Natural killer cell treated with Interleukin-12 subunit alpha and Interleukin-12 subunit beta and Interleukin-15 and Interleukin-18, amount 100 ng/mL, for 72 hours (primary cell): ENCODE results near the gene EEF1AKMT1. TPM values are rescaled to one million over a fixed set of nuclear protein-coding genes. Genes with fewer than 3 reads are reported as not detected.

Source experiments
- ATAC-seq, 2 donors: fragments of 150-1000 bp; cut with Tn5 transposase in 1 of 2; sonication (Bioruptor Pico), chemical (Tn5 transposase) in 1 of 2; 2 replicates each; pipeline ENCODE4 v1.10.0; 2021
- DNase-seq: peaks from one replicate; pipeline ENCODE4 v3.0.0; 2022; ENCODE audit warnings: low spot score
- H3K27ac Mint-ChIP-seq, 2 donors: 1 replicate in 1 of 2; 2 replicates in 1 of 2; pipeline ENCODE4 v1.8.0; 2022; ENCODE audit warnings: mixed read lengths in 2 of 2, mild to moderate bottlenecking in 1 of 2, moderate library complexity in 1 of 2
- H3K27me3 Mint-ChIP-seq, 2 donors: 1 replicate in 1 of 2; 2 replicates in 1 of 2; pipeline ENCODE4 v1.8.0; 2022; ENCODE audit warnings: mixed read lengths in 2 of 2
- H3K36me3 Mint-ChIP-seq: one replicate; pipeline ENCODE4 v1.8.0; 2022; ENCODE audit warnings: mixed read lengths
- H3K4me1 Mint-ChIP-seq, 2 donors: 1 replicate in 1 of 2; 2 replicates in 1 of 2; pipeline ENCODE4 v1.8.0; 2022; ENCODE audit warnings: low read depth in 2 of 2, mixed read lengths in 2 of 2, mild to moderate bottlenecking in 1 of 2
- H3K4me3 Mint-ChIP-seq: one replicate; pipeline ENCODE4 v1.8.0; 2022; ENCODE audit warnings: mixed read lengths
- H3K9me3 Mint-ChIP-seq: 2 replicates; pipeline ENCODE4 v1.8.0; 2022; ENCODE audit warnings: mixed read lengths
- total RNA-seq, 2 donors: library from RNA; stranded (reverse); gene quantifications; one replicate each; pipeline ENCODE4 v1.2.3, GENCODE V29; 2022

EEF1AKMT1 gene
- total RNA-seq = 10 to 100 TPM; 11.0 to 12.6 TPM

- Mint-ChIP-seq H3K4me1 (peaks cover 22 to 29% of the 10 kb centered on the region in 2 donors), H3K27me3 (no peaks in the 10 kb centered on the region), H3K27ac (peak within 1 kb of the TSS; percentile 97 to 99), H3K9me3 (peaks cover 9% of the 10 kb centered on the region), H3K36me3 (peaks cover 18% of the 10 kb centered on the region), H3K4me3 (peak within 1 kb of the TSS; percentile 100)
- DNase-seq (peak; percentile 95), ATAC-seq (peak; percentile 95 to 96)
Observed at GRCh38 chr13:20773194-20774080, at the start of gene EEF1AKMT1. Gene EEF1AKMT1 (minus strand): TSS chr13:20773961. CDS start chr13:20757598, 16,363 bp downstream.

- Mint-ChIP-seq H3K36me3 (no peaks in the 10 kb centered on the region), H3K27ac (no peak overlapping the region), H3K4me3 (no peak overlapping the region), H3K9me3 (no peaks in the 10 kb centered on the region), H3K4me1 (no peaks in the 10 kb centered on the region), H3K27me3 (no peaks in the 10 kb centered on the region)
- no peak for DNase-seq
- ATAC-seq = no peak
Observed at GRCh38 chr13:20823071-20823470, 49.3 kb upstream of the EEF1AKMT1 start.

GRCh38 chr13:20822406-20822805, 48.6 kb upstream of the EEF1AKMT1 start:
- no peak overlapping the region for H3K27ac Mint-ChIP-seq
- DNase-seq = no peak
- H3K4me1 Mint-ChIP-seq = no peaks in the 10 kb centered on the region
- no peaks in the 10 kb centered on the region for H3K27me3 Mint-ChIP-seq
- H3K4me3 Mint-ChIP-seq = no peak overlapping the region
- no peak for ATAC-seq
- H3K36me3 Mint-ChIP-seq = no peaks in the 10 kb centered on the region
- no peaks in the 10 kb centered on the region for H3K9me3 Mint-ChIP-seq

GRCh38 chr13:20819715-20820114, 46.0 kb upstream of the EEF1AKMT1 start:
- DNase-seq = no peak
- no peaks in the 10 kb centered on the region for H3K4me1 Mint-ChIP-seq
- H3K27ac Mint-ChIP-seq = no peak overlapping the region
- H3K36me3 Mint-ChIP-seq = no peaks in the 10 kb centered on the region
- no peaks in the 10 kb centered on the region for H3K9me3 Mint-ChIP-seq
- no peaks in the 10 kb centered on the region for H3K27me3 Mint-ChIP-seq
- H3K4me3 Mint-ChIP-seq = no peak overlapping the region
- ATAC-seq = no peak

- Mint-ChIP-seq H3K4me3 (no peak overlapping the region), H3K27me3 (no peaks in the 10 kb centered on the region)
Observed at GRCh38 chr13:20815464-20815863, 41.7 kb upstream of the EEF1AKMT1 start.

GRCh38 chr13:20814224-20814910, 40.6 kb upstream of the EEF1AKMT1 start:
- ATAC-seq (no peak), DNase-seq (no peak)
- no peak overlapping the region for H3K27ac Mint-ChIP-seq
- no peaks in the 10 kb centered on the region for H3K9me3 Mint-ChIP-seq
- H3K36me3 Mint-ChIP-seq = no peaks in the 10 kb centered on the region
- no peak overlapping the region for H3K4me3 Mint-ChIP-seq
- H3K27me3 Mint-ChIP-seq = no peaks in the 10 kb centered on the region
- H3K4me1 Mint-ChIP-seq = peaks cover 5 to 8% of the 10 kb centered on the region in 2 donors

More at GRCh38 chr13:20815464-20815863, 41.7 kb upstream of the EEF1AKMT1 start:
- ATAC-seq = no peak
- Mint-ChIP-seq H3K4me1 (peaks cover 5 to 8% of the 10 kb centered on the region in 2 donors), H3K27ac (no peak overlapping the region), H3K36me3 (no peaks in the 10 kb centered on the region), H3K9me3 (no peaks in the 10 kb centered on the region)
- no peak for DNase-seq

- H3K4me1 Mint-ChIP-seq = peaks cover 5 to 8% of the 10 kb centered on the region in 2 donors
- no peak overlapping the region for H3K27ac Mint-ChIP-seq
- no peak for ATAC-seq
- H3K9me3 Mint-ChIP-seq = no peaks in the 10 kb centered on the region
- no peaks in the 10 kb centered on the region for H3K27me3 Mint-ChIP-seq
- H3K36me3 Mint-ChIP-seq = peaks cover 6% of the 10 kb centered on the region
- H3K4me3 Mint-ChIP-seq = no peak overlapping the region
- DNase-seq = no peak
Observed at GRCh38 chr13:20812890-20813289, 39.1 kb upstream of the EEF1AKMT1 start.

GRCh38 chr13:20810808-20811207, 37.0 kb upstream of the EEF1AKMT1 start:
- Mint-ChIP-seq H3K4me3 (no peak overlapping the region), H3K36me3 (peaks cover 11% of the 10 kb centered on the region), H3K4me1 (peaks cover 5 to 8% of the 10 kb centered on the region in 2 donors), H3K9me3 (no peaks in the 10 kb centered on the region), H3K27ac (no peak overlapping the region), H3K27me3 (no peaks in the 10 kb centered on the region)
- ATAC-seq = no peak
- DNase-seq = no peak

- Mint-ChIP-seq H3K27ac (no peak overlapping the region), H3K9me3 (no peaks in the 10 kb centered on the region), H3K36me3 (peaks cover 16% of the 10 kb centered on the region), H3K27me3 (no peaks in the 10 kb centered on the region), H3K4me1 (peaks cover 5 to 8% of the 10 kb centered on the region in 2 donors), H3K4me3 (no peak overlapping the region)
- DNase-seq (no peak), ATAC-seq (no peak)
Observed at GRCh38 chr13:20808874-20809273, 35.1 kb upstream of the EEF1AKMT1 start.

GRCh38 chr13:20803180-20803965, 29.6 kb upstream of the EEF1AKMT1 start:
- Mint-ChIP-seq H3K9me3 (no peaks in the 10 kb centered on the region), H3K4me3 (no peak overlapping the region), H3K4me1 (no peaks in the 10 kb centered on the region), H3K36me3 (peaks cover 10% of the 10 kb centered on the region), H3K27ac (no peak overlapping the region), H3K27me3 (no peaks in the 10 kb centered on the region)
- DNase-seq (no peak), ATAC-seq (no peak)

- no peak for ATAC-seq
- Mint-ChIP-seq H3K27ac (no peak overlapping the region), H3K9me3 (no peaks in the 10 kb centered on the region)
Observed at GRCh38 chr13:20801707-20802106, 27.9 kb upstream of the EEF1AKMT1 start.

GRCh38 chr13:20799726-20800416, 26.1 kb upstream of the EEF1AKMT1 start:
- Mint-ChIP-seq H3K27ac (no peak overlapping the region), H3K9me3 (no peaks in the 10 kb centered on the region), H3K4me3 (no peak overlapping the region), H3K4me1 (peaks cover 0 to 7% of the 10 kb centered on the region in 2 donors), H3K27me3 (no peaks in the 10 kb centered on the region), H3K36me3 (peaks cover 7% of the 10 kb centered on the region)
- no peak for DNase-seq
- no peak for ATAC-seq

More at GRCh38 chr13:20801707-20802106, 27.9 kb upstream of the EEF1AKMT1 start:
- Mint-ChIP-seq H3K4me3 (no peak overlapping the region), H3K36me3 (peaks cover 11% of the 10 kb centered on the region), H3K4me1 (peaks cover 0 to 7% of the 10 kb centered on the region in 2 donors), H3K27me3 (no peaks in the 10 kb centered on the region)
- no peak for DNase-seq

- ATAC-seq = no peak
- Mint-ChIP-seq H3K27ac (no peak overlapping the region), H3K4me3 (no peak overlapping the region), H3K27me3 (no peaks in the 10 kb centered on the region), H3K4me1 (peaks cover 0 to 7% of the 10 kb centered on the region in 2 donors), H3K9me3 (no peaks in the 10 kb centered on the region), H3K36me3 (peaks cover 19% of the 10 kb centered on the region)
- DNase-seq = no peak
Observed at GRCh38 chr13:20798027-20798426, 24.3 kb upstream of the EEF1AKMT1 start.
